Neutrophil (primary cell): ENCODE results near the gene SARDH.

Source experiments
- H3K27ac ChIP-seq: fragments of 200-600 bp; sonication (generic); 2 replicates; pipeline ENCODE4 v1.5.1; 2016; ENCODE audit warnings: mild to moderate bottlenecking, moderate library complexity
- H3K27me3 ChIP-seq: fragments of 200-600 bp; sonication (generic); 2 replicates; pipeline ENCODE4 v1.6.0; 2016; ENCODE audit warnings: mild to moderate bottlenecking
- H3K36me3 ChIP-seq: fragments of 200-600 bp; sonication (generic); 2 replicates; pipeline ENCODE4 v1.5.1; 2017
- H3K4me1 ChIP-seq, 2 experiments: fragments of 200-600 bp in 1 of 2; sonication (generic) in 1 of 2; 1 replicate in 1 of 2; 2 replicates in 1 of 2; pipeline versions ENCODE4 v1.5.1 to v1.6.1; 2013 to 2016; ENCODE audit warnings: low read depth in 1 of 2, low read length in 1 of 2, mild to moderate bottlenecking in 1 of 2, moderate library complexity in 1 of 2; ENCODE audit not compliant: control insufficient read depth in 1 of 2, insufficient read depth in 1 of 2
- H3K4me3 ChIP-seq, 2 experiments: fragments of 200-600 bp in 1 of 2; sonication (generic) in 1 of 2; 1 replicate in 1 of 2; 2 replicates in 1 of 2; pipeline ENCODE4 v1.5.1; 2013 to 2016; ENCODE audit warnings: low read depth in 1 of 2, low read length in 1 of 2, mild to moderate bottlenecking in 1 of 2, moderate library complexity in 1 of 2
- H3K9me3 ChIP-seq: fragments of 200-600 bp; sonication (generic); 2 replicates; pipeline ENCODE4 v1.5.1; 2016
- CTCF ChIP-seq: fragments of 200-600 bp; sonication (generic); IDR thresholded peaks from 2 replicates; pipeline ENCODE4 v1.5.1; 2016; ENCODE audit warnings: antibody characterized with exemption

Gene SARDH

GRCh38 chr9:133780962-133781827, 43.0 kb upstream of the SARDH start:
- no peak overlapping the region for H3K27ac ChIP-seq
- H3K9me3 ChIP-seq = no peaks in the 10 kb centered on the region
- H3K4me3 ChIP-seq = no peak overlapping the region
- no peaks in the 10 kb centered on the region for H3K4me1 ChIP-seq
- H3K36me3 ChIP-seq = no peaks in the 10 kb centered on the region
- no peak for TF ChIP-seq CTCF
- no peaks in the 10 kb centered on the region for H3K27me3 ChIP-seq

DNA sequence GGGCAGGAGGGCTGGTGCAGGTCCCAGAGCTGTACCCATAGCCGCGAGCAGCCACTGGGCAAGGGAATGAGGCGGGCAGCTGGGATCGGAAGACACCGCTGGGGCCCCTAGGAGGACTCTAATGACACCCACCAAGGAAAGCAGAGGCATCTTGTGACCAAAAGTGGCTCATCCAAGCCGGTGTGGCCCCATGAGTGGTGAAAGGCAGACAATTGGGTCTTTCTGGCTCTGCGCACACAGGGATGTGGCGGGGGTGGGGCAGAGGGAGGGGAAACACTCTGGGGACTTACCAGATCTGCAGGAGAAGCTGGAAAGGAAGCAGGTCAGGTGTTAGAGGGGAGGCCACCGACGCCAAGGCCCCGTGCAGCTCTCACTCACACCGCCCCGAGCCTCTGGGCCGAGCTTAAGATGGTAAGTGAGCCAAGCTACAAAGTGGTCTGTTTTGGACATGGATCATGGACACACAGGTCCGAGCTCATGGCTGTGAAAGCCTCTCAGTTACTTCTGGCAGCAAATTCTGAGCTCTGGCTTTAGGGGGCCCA, 42.3 kb upstream of the SARDH start:
- no peaks in the 10 kb centered on the region for H3K36me3 ChIP-seq
- no peaks in the 10 kb centered on the region for H3K9me3 ChIP-seq
- no peak overlapping the region for H3K27ac ChIP-seq
- no peaks in the 10 kb centered on the region for H3K27me3 ChIP-seq
- TF ChIP-seq CTCF = no peak
- H3K4me3 ChIP-seq = no peak overlapping the region
- no peaks in the 10 kb centered on the region for H3K4me1 ChIP-seq

DNA sequence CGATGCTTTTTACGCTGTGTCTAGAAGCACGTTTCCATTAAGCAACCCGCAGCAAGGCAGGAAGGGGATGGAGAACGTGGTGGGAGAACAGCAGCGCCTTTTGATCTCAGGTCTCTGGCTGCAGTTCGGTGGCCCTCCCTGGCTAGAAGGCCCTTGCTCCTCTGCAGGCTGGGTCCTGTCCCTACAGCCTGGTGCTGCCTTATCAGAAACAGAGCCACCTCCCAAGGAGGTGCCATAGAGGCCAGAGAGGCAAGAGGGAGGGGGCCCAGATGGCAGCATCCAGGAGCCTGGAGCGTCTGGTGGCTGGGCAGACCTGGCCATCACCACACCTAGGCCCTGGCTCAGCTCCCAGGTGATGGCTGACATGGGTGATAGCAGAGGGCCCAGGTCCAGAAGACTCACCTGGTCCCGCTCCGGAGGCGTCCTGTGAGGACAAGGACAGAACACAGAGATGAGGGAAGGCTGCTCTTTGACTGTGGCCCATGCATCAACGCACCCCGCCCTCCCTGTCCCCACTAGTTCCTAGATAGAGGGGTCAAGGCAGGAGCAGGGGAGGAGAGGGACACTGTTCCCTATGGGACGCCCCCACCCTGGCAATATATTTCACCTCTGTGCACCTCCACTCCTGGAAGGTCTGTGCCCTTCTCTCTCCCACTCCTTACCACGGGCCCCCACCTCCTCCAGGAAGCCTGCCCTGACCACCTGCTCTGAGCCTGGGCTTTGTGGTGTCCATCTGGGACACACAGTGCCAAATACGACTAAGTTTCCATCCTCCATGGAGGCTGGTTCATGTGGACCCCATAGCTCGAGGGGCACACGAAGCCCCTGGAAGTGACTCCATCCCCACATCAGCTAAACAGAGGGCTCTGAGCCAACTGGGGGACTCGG, 41.6 kb upstream of the SARDH start:
- Histone ChIP-seq H3K9me3 (no peaks in the 10 kb centered on the region), H3K27me3 (no peaks in the 10 kb centered on the region), H3K27ac (no peak overlapping the region), H3K36me3 (no peaks in the 10 kb centered on the region), H3K4me1 (no peaks in the 10 kb centered on the region), H3K4me3 (no peak overlapping the region)
- TF ChIP-seq CTCF = no peak

DNA sequence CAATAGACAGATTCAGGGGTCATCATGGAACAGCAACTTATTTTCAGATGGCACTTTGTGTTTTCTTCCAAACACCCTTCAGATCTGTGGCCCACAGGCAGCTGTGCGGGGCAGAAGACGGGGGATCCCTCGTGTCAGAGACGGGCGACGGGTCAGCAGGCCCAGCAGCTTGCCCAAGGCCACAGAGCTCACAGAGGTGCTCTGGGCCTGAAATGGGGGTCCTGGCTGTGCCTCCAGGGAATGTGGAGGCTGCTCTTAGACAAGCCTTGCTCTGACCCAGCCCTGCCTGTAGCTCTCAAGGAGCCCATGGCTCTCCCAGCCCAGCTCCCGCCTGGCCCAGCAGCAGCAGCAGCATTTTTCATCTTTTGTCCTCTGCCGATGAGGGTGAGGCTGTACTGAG, 40.9 kb upstream of the SARDH start:
- Histone ChIP-seq H3K27ac (no peak overlapping the region), H3K27me3 (no peaks in the 10 kb centered on the region), H3K4me1 (no peaks in the 10 kb centered on the region), H3K9me3 (no peaks in the 10 kb centered on the region), H3K4me3 (no peak overlapping the region), H3K36me3 (no peaks in the 10 kb centered on the region)
- TF ChIP-seq CTCF = no peak

DNA sequence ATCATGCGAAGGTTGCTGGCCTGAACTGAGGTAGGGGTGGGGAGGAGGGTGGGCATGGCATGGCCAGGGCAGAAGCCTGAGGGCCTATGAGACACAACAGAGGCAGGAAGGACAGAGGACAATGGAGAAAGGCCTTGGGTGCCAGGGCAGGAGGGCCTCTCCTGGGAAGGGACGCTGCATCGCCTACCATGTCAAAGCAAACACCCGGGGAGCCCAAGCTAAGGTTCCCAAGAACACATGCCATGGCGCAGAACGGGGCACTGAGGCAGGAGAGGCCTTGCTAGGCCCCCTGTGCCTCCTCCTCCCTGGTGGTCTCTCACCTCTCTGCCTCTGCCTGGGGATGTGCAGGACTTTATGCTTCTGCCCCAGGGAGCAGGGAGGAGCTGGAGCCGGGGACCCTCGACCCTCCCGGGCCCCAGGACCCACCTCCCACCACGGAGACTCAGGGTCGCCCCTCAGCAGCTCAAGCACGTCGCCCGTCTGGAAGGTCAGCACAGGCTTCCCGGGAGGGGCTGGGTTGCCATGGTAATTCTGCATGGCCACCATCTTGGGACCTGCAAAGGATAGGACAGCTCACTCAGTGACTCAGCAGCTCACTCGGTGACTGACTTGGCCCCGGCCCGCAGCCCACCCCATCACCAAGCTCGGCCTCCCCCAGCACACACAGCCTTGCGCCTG, 40.3 kb upstream of the SARDH start:
- H3K9me3 ChIP-seq = no peaks in the 10 kb centered on the region
- H3K27me3 ChIP-seq = no peaks in the 10 kb centered on the region
- H3K27ac ChIP-seq = no peak overlapping the region
- no peak for TF ChIP-seq CTCF
- no peaks in the 10 kb centered on the region for H3K36me3 ChIP-seq
- no peaks in the 10 kb centered on the region for H3K4me1 ChIP-seq
- no peak overlapping the region for H3K4me3 ChIP-seq
